Keratinocyte (primary cell): ENCODE data around the gene CENPP.

Source experiments
- EZH2 ChIP-seq: IDR thresholded peaks from one replicate; pipeline ENCODE4 v1.6.1; 2012; ENCODE audit warnings: inconsistent platforms, mild to moderate bottlenecking, low read length, moderate library complexity
- TF ChIP-seq, protein P1 (sequence below), 3 experiments: IDR thresholded peaks in 1 of 3; conservative IDR thresholded peaks in 1 of 3; optimal IDR thresholded peaks in 1 of 3; 2 replicates in 2 of 3; 3 replicates in 1 of 3; pipeline versions ENCODE3 to v1.5.1; 2011; ENCODE audit warnings: low read length in 3 of 3, mild to moderate bottlenecking in 3 of 3, moderate library complexity in 2 of 3, control low read depth in 1 of 3, inconsistent platforms in 1 of 3; ENCODE audit not compliant: insufficient read depth in 2 of 3; ENCODE audit errors: extremely low read depth in 1 of 3

- TF ChIP-seq, protein P1, sequence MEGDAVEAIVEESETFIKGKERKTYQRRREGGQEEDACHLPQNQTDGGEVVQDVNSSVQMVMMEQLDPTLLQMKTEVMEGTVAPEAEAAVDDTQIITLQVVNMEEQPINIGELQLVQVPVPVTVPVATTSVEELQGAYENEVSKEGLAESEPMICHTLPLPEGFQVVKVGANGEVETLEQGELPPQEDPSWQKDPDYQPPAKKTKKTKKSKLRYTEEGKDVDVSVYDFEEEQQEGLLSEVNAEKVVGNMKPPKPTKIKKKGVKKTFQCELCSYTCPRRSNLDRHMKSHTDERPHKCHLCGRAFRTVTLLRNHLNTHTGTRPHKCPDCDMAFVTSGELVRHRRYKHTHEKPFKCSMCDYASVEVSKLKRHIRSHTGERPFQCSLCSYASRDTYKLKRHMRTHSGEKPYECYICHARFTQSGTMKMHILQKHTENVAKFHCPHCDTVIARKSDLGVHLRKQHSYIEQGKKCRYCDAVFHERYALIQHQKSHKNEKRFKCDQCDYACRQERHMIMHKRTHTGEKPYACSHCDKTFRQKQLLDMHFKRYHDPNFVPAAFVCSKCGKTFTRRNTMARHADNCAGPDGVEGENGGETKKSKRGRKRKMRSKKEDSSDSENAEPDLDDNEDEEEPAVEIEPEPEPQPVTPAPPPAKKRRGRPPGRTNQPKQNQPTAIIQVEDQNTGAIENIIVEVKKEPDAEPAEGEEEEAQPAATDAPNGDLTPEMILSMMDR (optimal IDR thresholded peaks at IDR 0.05 in 1 of 3, IDR thresholded peaks at IDR 0.05 in 1 of 3, conservative IDR thresholded peaks at IDR 0.05 in 1 of 3; ENCODE audit: extremely low read depth in 1 of 3, insufficient read depth in 2 of 3, low read length in 3 of 3) = no peak
- TF ChIP-seq EZH2 = no peak
Observed at GRCh38 chr9:92313624-92314012, 12.1 kb upstream of the CENPP start.
